HG03558 (cell line): ENCODE data around the gene KDM6A.
"Not testable (repeated sequence)": the region's sequence is repeated elsewhere in the genome, so short reads cannot be mapped to it uniquely, and the experiment has no call there.

Experiments
- ATAC-seq: cut with Tn5 transposase; IDR thresholded peaks from one replicate; pipeline ENCODE4 v1.9.1; 2021; ENCODE audit warnings: moderate number of reproducible peaks; ENCODE audit not compliant: unreplicated experiment; ENCODE audit errors: extremely low read depth

KDM6A gene

DNA sequence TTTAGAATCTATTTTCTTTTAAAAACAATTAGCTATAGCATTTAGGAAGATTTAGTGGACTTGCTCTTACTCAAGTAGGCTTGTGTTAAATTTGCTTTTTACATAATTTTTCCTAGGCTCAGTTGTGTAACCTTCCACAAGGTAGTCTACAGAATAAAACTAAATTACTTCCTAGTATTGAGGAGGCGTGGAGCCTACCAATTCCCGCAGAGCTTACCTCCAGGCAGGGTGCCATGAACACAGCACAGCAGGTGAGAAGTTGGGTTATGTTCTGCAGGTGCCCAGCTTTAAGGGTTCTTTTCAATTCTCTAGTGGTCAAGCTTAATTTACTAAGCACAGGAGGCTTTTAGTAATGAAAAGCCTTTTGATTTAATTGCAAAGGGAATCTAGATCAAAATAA, 186.9 kb downstream of the KDM6A start:
- ATAC-seq = not testable (repeated sequence)

GRCh38 chrX:45063319-45064095, 190.5 kb downstream of the KDM6A start:
- ATAC-seq = no peak

DNA sequence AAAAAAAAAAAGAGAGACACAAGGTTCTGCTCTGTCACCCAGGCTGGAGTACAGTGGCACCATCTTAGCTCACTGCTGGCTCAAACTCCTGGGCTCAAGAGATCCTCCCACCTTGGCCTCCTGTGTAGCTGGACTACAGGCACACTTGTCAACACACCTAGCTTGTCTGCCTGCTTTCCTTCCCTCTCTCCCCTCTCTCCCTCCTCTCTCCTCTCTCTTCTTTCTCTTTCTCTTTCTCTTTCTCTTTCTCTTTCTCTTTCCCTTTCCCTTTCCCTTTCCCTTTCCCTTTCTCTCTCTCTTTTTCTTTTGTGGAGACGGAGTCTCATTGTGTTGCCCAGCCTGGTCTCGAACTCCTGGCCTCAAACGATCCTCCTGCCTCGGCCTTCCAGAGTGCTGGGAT, 195.6 kb downstream of the KDM6A start:
- no peak for ATAC-seq

GRCh38 chrX:45070116-45071007, 197.4 kb downstream of the KDM6A start:
- no peak for ATAC-seq

DNA sequence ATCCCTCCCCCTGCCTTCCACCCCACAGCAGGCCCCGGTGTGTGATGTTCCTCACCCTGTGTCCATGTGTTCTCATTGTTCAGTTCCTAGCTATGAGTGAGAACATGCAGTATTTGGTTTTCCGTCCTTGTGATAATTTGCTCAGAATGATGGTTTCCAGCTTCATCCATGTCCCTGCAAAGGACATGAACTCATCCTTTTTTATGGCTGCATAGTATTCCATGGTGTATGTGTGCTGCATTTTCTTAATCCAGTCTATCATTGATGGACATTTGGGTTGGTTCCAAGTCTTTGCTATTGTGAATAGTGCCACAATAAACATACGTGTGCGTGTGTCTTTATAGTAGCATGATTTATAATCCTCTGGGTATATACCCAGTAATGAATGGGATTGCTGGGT, 200.0 kb downstream of the KDM6A start:
- ATAC-seq = not testable (repeated sequence)

DNA sequence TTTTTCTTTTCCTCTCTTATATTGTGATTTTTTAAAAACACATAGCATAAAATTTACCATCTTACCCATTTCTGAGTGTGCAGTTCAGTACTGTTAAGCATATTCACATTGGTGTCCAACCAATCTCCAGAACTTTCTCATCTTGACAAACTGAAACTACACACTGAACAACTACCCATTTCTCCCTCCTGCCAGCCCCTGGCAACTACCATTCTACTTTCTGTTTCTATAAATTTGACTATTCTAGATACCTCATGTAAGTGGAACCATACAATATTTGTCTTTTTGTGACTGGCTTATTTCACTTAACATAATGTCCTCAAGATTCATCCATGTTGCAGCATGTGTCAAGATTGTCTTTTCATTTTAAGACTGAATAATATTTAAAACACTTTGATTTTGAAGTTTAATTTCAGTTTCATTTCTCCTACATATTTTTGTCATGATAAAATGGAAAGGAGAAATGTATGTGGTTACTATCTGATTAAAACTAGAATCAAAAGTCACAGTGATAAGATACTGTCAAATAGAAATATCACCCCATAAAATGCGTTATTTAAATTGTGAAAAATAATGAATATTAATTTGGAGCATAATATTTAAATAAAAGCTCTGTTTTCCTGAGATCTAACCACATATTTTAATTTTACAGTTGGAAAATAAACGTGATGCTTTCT, 204.9 kb downstream of the KDM6A start:
- peak; percentile 72 for ATAC-seq

DNA sequence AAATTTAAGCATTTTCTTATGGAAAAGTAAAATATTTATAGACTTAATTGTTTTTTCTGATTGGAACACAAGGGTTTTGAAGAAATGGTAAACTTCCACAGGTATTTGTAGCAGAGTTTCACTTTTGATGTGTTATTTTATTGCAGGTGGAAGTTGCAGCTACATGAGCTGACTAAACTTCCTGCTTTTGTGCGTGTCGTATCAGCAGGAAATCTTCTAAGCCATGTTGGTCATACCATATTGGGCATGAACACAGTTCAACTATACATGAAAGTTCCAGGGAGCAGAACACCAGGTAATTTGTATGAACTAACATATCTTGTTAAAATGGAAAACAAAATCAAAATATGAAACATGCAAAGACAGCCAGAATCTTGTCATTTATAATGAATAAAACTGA, 210.3 kb downstream of the KDM6A start:
- ATAC-seq = no peak

- ATAC-seq = no peak
Measured at GRCh38 chrX:45110494-45110893, 237.5 kb downstream of the KDM6A start.

DNA sequence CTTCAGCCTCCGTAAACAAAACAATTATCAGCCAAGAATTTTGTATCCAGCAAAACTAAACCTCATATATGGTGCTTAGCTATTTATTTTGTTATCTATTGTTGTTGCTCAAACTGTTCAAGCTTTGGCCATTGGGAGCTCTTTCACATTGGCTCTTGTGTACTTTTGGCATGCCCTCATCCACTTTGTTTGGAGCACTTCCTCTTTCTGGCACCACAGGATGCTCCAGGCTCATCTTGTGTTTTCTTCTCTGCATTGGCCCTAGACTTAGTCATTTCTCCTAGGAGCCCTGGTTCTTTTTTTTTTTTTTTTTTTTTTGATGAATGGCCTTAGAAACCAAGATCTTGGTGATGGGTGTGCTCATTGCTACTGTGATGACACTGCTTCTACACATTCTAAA, 253.2 kb downstream of the KDM6A start:
- no peak for ATAC-seq

DNA sequence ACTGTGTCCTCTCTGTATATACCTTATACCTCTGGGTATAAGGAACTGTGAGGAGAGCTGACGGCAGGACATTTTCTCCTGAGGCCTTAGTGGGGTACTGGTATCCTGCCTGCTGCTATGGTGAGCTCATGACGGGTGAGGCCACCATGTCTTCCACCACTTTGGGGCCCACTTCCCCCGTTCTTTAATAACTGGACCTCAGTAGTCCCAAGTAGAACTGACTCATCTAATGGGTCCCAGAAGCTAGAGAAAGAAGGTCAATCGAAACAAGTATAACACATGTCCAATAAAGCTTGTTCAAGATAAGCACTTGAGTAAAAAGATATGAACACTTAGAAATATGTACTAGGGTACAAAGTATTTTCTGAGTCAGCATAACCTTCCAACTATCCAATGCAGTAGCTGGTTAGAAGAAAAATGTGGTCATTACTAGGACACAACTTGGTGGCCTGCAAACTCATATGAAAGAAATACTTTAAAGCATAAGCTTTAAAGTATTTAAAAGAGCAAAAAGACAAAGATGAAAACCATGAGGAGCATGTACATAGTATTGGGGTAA, 256.0 kb downstream of the KDM6A start:
- no peak for ATAC-seq

- ATAC-seq = no peak
Measured at GRCh38 chrX:45133465-45133864, 260.5 kb downstream of the KDM6A start.

- no peak for ATAC-seq
Measured at GRCh38 chrX:45134315-45134731, 261.3 kb downstream of the KDM6A start.

- ATAC-seq = no peak
Measured at GRCh38 chrX:45134775-45135174, 261.8 kb downstream of the KDM6A start.

DNA sequence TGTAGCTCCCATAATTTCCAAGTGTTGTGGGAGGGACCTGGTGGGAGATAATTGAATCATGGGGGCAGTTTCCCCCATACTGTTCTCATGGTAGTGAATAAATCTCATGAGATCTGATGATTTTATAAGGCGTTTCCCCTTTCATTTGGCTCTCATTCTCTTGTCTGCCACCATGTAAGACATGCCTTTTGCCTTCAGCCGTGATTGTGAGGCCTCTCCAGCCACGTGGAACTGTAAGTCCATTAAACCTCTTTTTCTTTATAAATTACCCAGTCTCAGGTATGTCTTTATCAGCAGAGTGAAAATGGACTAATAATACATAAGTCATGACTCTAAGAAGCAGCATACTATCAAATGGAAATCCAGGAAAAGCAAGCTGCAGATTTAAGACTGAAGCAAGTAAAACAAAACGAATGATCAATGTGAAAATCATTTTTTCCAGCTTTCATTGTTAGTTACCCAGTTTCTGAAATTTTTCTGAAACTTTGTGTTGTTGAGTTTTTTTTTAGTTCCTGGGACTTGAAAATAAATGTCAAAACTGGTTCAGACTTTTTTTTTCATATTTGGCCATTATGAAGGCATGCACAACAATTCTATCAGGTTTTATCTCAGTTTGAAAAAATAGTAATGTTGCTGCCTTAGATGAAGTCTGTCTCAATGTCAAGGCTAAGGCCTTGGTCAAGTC, 262.5 kb downstream of the KDM6A start:
- not testable (repeated sequence) for ATAC-seq

GRCh38 chrX:45137531-45137930, 264.5 kb downstream of the KDM6A start:
- no peak for ATAC-seq

DNA sequence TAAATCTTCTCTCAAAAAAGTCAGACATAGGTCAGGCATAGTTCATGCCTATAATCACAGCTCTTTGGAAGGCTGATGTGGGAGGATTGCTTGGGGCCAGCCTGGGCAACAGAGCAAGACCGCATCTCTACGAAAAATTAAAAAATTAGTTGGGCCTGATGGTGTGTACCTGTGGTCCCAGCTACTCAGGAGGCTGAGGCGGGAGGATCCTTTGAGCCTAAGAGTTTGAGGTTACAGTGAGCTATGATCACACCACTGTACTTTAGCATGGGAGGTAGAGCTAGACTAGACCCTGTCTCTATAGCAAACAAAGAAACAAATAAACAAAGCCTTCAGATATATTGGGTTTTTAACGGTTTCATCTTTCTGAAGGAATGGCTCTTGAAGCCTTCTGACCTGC, 265.5 kb downstream of the KDM6A start:
- ATAC-seq = no peak

- no peak for ATAC-seq
Measured at GRCh38 chrX:45140812-45141211, 267.8 kb downstream of the KDM6A start.

DNA sequence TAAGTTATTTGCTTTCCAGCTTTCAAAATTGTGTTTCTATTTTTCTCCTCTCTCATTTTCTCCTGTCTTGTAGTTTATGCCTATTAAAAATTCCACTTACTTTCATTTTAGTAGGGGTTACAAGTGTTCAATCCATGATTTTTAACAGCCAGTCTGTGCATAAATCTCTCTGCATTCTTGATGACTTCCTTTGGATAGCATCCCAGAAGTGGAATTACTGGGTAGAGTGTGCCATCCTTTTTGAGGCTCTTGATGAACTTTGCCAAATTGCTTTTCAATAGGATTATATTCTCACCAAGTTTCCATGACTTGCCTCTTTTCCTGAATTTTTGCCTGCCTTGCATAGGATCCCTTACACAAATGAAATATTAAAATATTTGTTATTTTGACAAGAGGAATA, 269.2 kb downstream of the KDM6A start:
- ATAC-seq = no peak

DNA sequence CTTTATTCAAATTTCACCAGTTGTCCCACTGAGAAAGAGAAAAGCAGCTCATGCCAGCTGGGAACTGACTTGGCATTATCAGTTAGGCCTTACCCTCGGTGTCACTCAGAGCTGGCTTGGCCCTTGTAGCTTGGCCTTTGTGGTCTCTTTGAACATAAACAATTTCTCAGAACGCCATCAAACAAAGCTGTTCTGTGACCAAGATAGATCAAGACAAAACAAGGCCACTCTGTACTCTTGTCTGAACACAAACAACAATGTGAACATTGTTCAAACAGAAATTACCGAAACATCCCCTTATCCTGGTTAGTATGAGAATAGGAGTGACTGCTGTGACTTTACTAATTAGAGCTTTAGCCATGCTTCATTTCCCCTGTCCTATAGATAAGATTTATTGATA, 270.5 kb downstream of the KDM6A start:
- no peak for ATAC-seq
